Skeletal muscle satellite cell (primary cell): ENCODE results near the gene SNAPC5. TPM values are rescaled to one million over a fixed set of nuclear protein-coding genes. Genes with fewer than 3 reads are reported as not detected.
A peak's percentile ranks its signal among the peaks of the same experiment; 100 is the strongest.

Experiments used
- H3K27me3 ChIP-seq: 2 replicates; pipeline ENCODE4 v1.7.0; 2013; ENCODE audit warnings: low read length; ENCODE audit not compliant: control insufficient read depth, insufficient read depth
- H3K36me3 ChIP-seq: 2 replicates; pipeline ENCODE4 v1.7.0; 2013; ENCODE audit warnings: mild to moderate bottlenecking, control low read depth, low read length; ENCODE audit not compliant: insufficient read depth
- H3K4me1 ChIP-seq: 2 replicates; pipeline ENCODE4 v1.7.0; 2013; ENCODE audit warnings: low read length; ENCODE audit not compliant: control insufficient read depth, insufficient read depth
- H3K4me2 ChIP-seq: 2 replicates; pipeline ENCODE4 v1.7.0; 2013; ENCODE audit warnings: mild to moderate bottlenecking, low read length
- H3K4me3 ChIP-seq: 2 replicates; pipeline ENCODE4 v1.7.0; 2013; ENCODE audit warnings: low read length
- H3K9ac ChIP-seq: 2 replicates; pipeline ENCODE4 v1.7.0; 2013; ENCODE audit warnings: mild to moderate bottlenecking, low read depth, low read length, moderate library complexity
- H3K9me3 ChIP-seq: replicated peaks from 2 replicates; pipeline ENCODE4 v1.7.0; 2013; ENCODE audit warnings: mild to moderate bottlenecking, control low read depth, low read length
- total RNA-seq: library from RNA; depleted of rRNA; stranded (reverse); fragments of >200 nt; gene quantifications from 2 replicates; pipeline ENCODE4 v1.2.3, GENCODE V29; 2012; rRNA removed

The SNAPC5 gene
- 15.0 and 15.1 TPM in 2 replicates for total RNA-seq

- H3K4me1 ChIP-seq: peaks cover 18% of the 10 kb centered on the region
- H3K4me2 ChIP-seq: peak within 1 kb of the TSS; percentile 95
- peak within 1 kb of the TSS; percentile 89 for H3K9ac ChIP-seq
- H3K9me3 ChIP-seq: no peaks in the 10 kb centered on the region
- H3K36me3 ChIP-seq: peaks cover 69% of the 10 kb centered on the region
- peak within 1 kb of the TSS; percentile 78 for H3K4me3 ChIP-seq
- H3K27me3 ChIP-seq: no peaks in the 10 kb centered on the region
These were observed at the start of gene SNAPC5 for GRCh38 chr15:66497502-66498455. Gene SNAPC5, minus strand, starts transcription at chr15:66497762. Its CDS starts 31 bp downstream, at chr15:66497731.

- Histone ChIP-seq H3K9ac (no peak overlapping the region), H3K4me2 (no peak overlapping the region), H3K27me3 (no peaks in the 10 kb centered on the region), H3K4me1 (no peaks in the 10 kb centered on the region), H3K36me3 (peaks cover 14% of the 10 kb centered on the region), H3K9me3 (no peaks in the 10 kb centered on the region), H3K4me3 (no peak overlapping the region)
These were observed 47.7 kb upstream of the SNAPC5 start for GRCh38 chr15:66545255-66545654.

- H3K27me3 ChIP-seq: no peaks in the 10 kb centered on the region
- H3K9ac ChIP-seq: no peak overlapping the region
- no peaks in the 10 kb centered on the region for H3K4me1 ChIP-seq
- peaks cover 31% of the 10 kb centered on the region for H3K36me3 ChIP-seq
- no peak overlapping the region for H3K4me2 ChIP-seq
- H3K4me3 ChIP-seq: no peak overlapping the region
- H3K9me3 ChIP-seq: no peaks in the 10 kb centered on the region
These were observed 45.3 kb upstream of the SNAPC5 start for GRCh38 chr15:66542896-66543295.

GRCh38 chr15:66535056-66535455, 37.5 kb upstream of the SNAPC5 start:
- no peak overlapping the region for H3K4me3 ChIP-seq
- no peaks in the 10 kb centered on the region for H3K4me1 ChIP-seq
- no peak overlapping the region for H3K4me2 ChIP-seq
- no peaks in the 10 kb centered on the region for H3K9me3 ChIP-seq
- no peak overlapping the region for H3K9ac ChIP-seq
- no peaks in the 10 kb centered on the region for H3K27me3 ChIP-seq
- H3K36me3 ChIP-seq: peaks cover 37% of the 10 kb centered on the region

GRCh38 chr15:66524838-66525237, 27.3 kb upstream of the SNAPC5 start:
- Histone ChIP-seq H3K27me3 (no peaks in the 10 kb centered on the region), H3K9ac (no peak overlapping the region), H3K9me3 (no peaks in the 10 kb centered on the region), H3K4me2 (no peak overlapping the region), H3K4me1 (no peaks in the 10 kb centered on the region), H3K4me3 (no peak overlapping the region), H3K36me3 (no peaks in the 10 kb centered on the region)

- H3K4me3 ChIP-seq: no peak overlapping the region
- H3K27me3 ChIP-seq: no peaks in the 10 kb centered on the region
- peaks cover 3% of the 10 kb centered on the region for H3K36me3 ChIP-seq
- no peak overlapping the region for H3K9ac ChIP-seq
- no peaks in the 10 kb centered on the region for H3K4me1 ChIP-seq
- no peak overlapping the region for H3K4me2 ChIP-seq
- no peaks in the 10 kb centered on the region for H3K9me3 ChIP-seq
These were observed 26.4 kb upstream of the SNAPC5 start for GRCh38 chr15:66523926-66524325.

GRCh38 chr15:66515901-66516322, 18.4 kb upstream of the SNAPC5 start:
- Histone ChIP-seq H3K9ac (no peak overlapping the region), H3K27me3 (no peaks in the 10 kb centered on the region), H3K4me1 (peaks cover 10% of the 10 kb centered on the region), H3K4me2 (no peak overlapping the region), H3K36me3 (peaks cover 18% of the 10 kb centered on the region), H3K4me3 (no peak overlapping the region), H3K9me3 (no peaks in the 10 kb centered on the region)

GRCh38 chr15:66514586-66514985, 17.0 kb upstream of the SNAPC5 start:
- no peak overlapping the region for H3K4me3 ChIP-seq
- H3K4me1 ChIP-seq: peaks cover 10% of the 10 kb centered on the region
- H3K4me2 ChIP-seq: no peak overlapping the region
- no peak overlapping the region for H3K9ac ChIP-seq
- H3K27me3 ChIP-seq: no peaks in the 10 kb centered on the region
- peaks cover 18% of the 10 kb centered on the region for H3K36me3 ChIP-seq
- no peaks in the 10 kb centered on the region for H3K9me3 ChIP-seq

GRCh38 chr15:66508293-66508883, 10.8 kb upstream of the SNAPC5 start:
- H3K9me3 ChIP-seq: no peaks in the 10 kb centered on the region
- H3K36me3 ChIP-seq: peaks cover 9% of the 10 kb centered on the region
- no peak overlapping the region for H3K4me2 ChIP-seq
- no peaks in the 10 kb centered on the region for H3K27me3 ChIP-seq
- no peak overlapping the region for H3K4me3 ChIP-seq
- no peak overlapping the region for H3K9ac ChIP-seq
- no peaks in the 10 kb centered on the region for H3K4me1 ChIP-seq

- H3K4me3 ChIP-seq: peak overlapping the region; percentile 96
- H3K36me3 ChIP-seq: peaks cover 35% of the 10 kb centered on the region
- H3K4me2 ChIP-seq: peak overlapping the region; percentile 82
- H3K27me3 ChIP-seq: no peaks in the 10 kb centered on the region
- no peaks in the 10 kb centered on the region for H3K9me3 ChIP-seq
- peak overlapping the region; percentile 98 for H3K9ac ChIP-seq
- H3K4me1 ChIP-seq: peaks cover 13% of the 10 kb centered on the region
These were observed 8.3 kb upstream of the SNAPC5 start for GRCh38 chr15:66505818-66506217.

GRCh38 chr15:66505430-66505811, 7.9 kb upstream of the SNAPC5 start:
- no peaks in the 10 kb centered on the region for H3K27me3 ChIP-seq
- no peaks in the 10 kb centered on the region for H3K9me3 ChIP-seq
- H3K4me1 ChIP-seq: peaks cover 13% of the 10 kb centered on the region
- peaks cover 39% of the 10 kb centered on the region for H3K36me3 ChIP-seq
- H3K4me2 ChIP-seq: peak overlapping the region; percentile 82
- H3K4me3 ChIP-seq: peak overlapping the region; percentile 96
- peak overlapping the region; percentile 98 for H3K9ac ChIP-seq
